Measurements from ENCODE around the gene SUSD6.

GRCh38 chr14:69667938-69668335 lies 56.5 kb downstream of the SUSD6 start:
- TF ChIP-seq CTCF (IDR thresholded peaks at IDR 0.05 in 4 of 5, conservative IDR thresholded peaks at IDR 0.05 in 1 of 5) (no peak), POLR2A (IDR thresholded peaks at IDR 0.05) (no peak)
